ENCODE measurements around the gene HSDL2. TPM values are rescaled to one million over a fixed set of nuclear protein-coding genes. Genes with fewer than 3 reads are reported as not detected.
A peak's percentile ranks its signal among the peaks of the same experiment; 100 is the strongest.
"Not testable (repeated sequence)": the region's sequence is repeated elsewhere in the genome, so short reads cannot be mapped to it uniquely, and the experiment has no call there.

HSDL2 gene
- polyA plus RNA-seq, 3 donors: 6.4 to 34.8 (median 26.9) TPM

- Histone ChIP-seq H3K4me1 (ENCODE audit: control insufficient read depth in 1 of 2, insufficient read depth in 2 of 2, low read length in 2 of 2) (peaks cover 20 to 30% of the 10 kb centered on the region in 2 donors), H2AFZ (ENCODE audit: insufficient read depth, low read depth, low read length, poor library complexity, severe bottlenecking) (peak overlapping the region; percentile 33), H3K9ac (ENCODE audit: insufficient read depth, low read length, poor library complexity, severe bottlenecking) (no peak overlapping the region), H3K27ac (ENCODE audit: low read depth in 1 of 2, low read length in 2 of 2) (peak overlapping the region; percentile 0 to 63), H3K79me2 (ENCODE audit: insufficient read depth, low read length) (peaks cover 57% of the 10 kb centered on the region), H3K4me2 (replicated peaks; ENCODE audit: extremely low read depth, low read length, poor library complexity, severe bottlenecking) (peak overlapping the region; percentile 26), H3K27me3 (ENCODE audit: control insufficient read depth in 2 of 2, insufficient read depth in 2 of 2, low read length in 2 of 2) (no peaks in the 10 kb centered on the region), H4K20me1 (ENCODE audit: insufficient read depth, low read length) (no peaks in the 10 kb centered on the region), H3K36me3 (replicated peaks in 1 of 2; ENCODE audit: control insufficient read depth in 1 of 2, insufficient read depth in 2 of 2, low read length in 2 of 2) (peaks cover 0 to 6% of the 10 kb centered on the region in 2 donors), H3K9me3 (replicated peaks in 1 of 2; ENCODE audit: control insufficient read depth in 1 of 2, insufficient read depth in 1 of 2, low read length in 2 of 2) (no peaks in the 10 kb centered on the region), H3K4me3 (replicated peaks in 1 of 3; ENCODE audit: low read depth in 2 of 3, low read length in 3 of 3) (no peak overlapping the region)
- Mint-ChIP-seq H3K27me3 (ENCODE audit: low read depth in 3 of 3) (no peaks in the 10 kb centered on the region), H3K9me3 (peaks cover 0 to 2% (median 0%) of the 10 kb centered on the region in 7 donors), H3K4me3 (no peak overlapping the region), H3K36me3 (peaks cover 5 to 18% of the 10 kb centered on the region in 2 donors), H3K4me1 (peaks cover 35% of the 10 kb centered on the region), H3K27ac (peak overlapping the region; percentile 70 to 91 (median 89))
- peak; percentile 62 to 74 (median 67) for DNase-seq
- intact Hi-C loops (cut with micrococcal nuclease): no loop called here
- no CpG with 5 or more reads among the region's 5 CpGs for WGBS (ENCODE audit: insufficient coverage)
- TF ChIP-seq CTCF (IDR thresholded peaks at IDR 0.05): no peak
Measured at GRCh38 chr9:112384690-112385089, 4.8 kb downstream of the HSDL2 start.

GRCh38 chr9:112387115-112387514 lies 7.2 kb downstream of the HSDL2 start:
- Histone ChIP-seq H3K4me1 (ENCODE audit: control insufficient read depth in 1 of 2, insufficient read depth in 2 of 2, low read length in 2 of 2) (peaks cover 13 to 18% of the 10 kb centered on the region in 2 donors), H3K4me2 (replicated peaks; ENCODE audit: extremely low read depth, low read length, poor library complexity, severe bottlenecking) (no peak overlapping the region), H3K4me3 (replicated peaks in 1 of 3; ENCODE audit: low read depth in 2 of 3, low read length in 3 of 3) (no peak overlapping the region), H2AFZ (ENCODE audit: insufficient read depth, low read depth, low read length, poor library complexity, severe bottlenecking) (no peak overlapping the region), H3K79me2 (ENCODE audit: insufficient read depth, low read length) (peaks cover 36% of the 10 kb centered on the region), H3K9ac (ENCODE audit: insufficient read depth, low read length, poor library complexity, severe bottlenecking) (no peak overlapping the region), H3K9me3 (replicated peaks in 1 of 2; ENCODE audit: control insufficient read depth in 1 of 2, insufficient read depth in 1 of 2, low read length in 2 of 2) (no peaks in the 10 kb centered on the region), H3K27me3 (ENCODE audit: control insufficient read depth in 2 of 2, insufficient read depth in 2 of 2, low read length in 2 of 2) (no peaks in the 10 kb centered on the region), H3K27ac (ENCODE audit: low read depth in 1 of 2, low read length in 2 of 2) (no peak overlapping the region), H3K36me3 (replicated peaks in 1 of 2; ENCODE audit: control insufficient read depth in 1 of 2, insufficient read depth in 2 of 2, low read length in 2 of 2) (peaks cover 0 to 6% of the 10 kb centered on the region in 2 donors), H4K20me1 (ENCODE audit: insufficient read depth, low read length) (no peaks in the 10 kb centered on the region)
- Mint-ChIP-seq H3K27ac (no peak overlapping the region), H3K36me3 (peaks cover 5 to 12% of the 10 kb centered on the region in 2 donors), H3K4me1 (peaks cover 21% of the 10 kb centered on the region), H3K9me3 (peaks cover 0 to 4% (median 0%) of the 10 kb centered on the region in 7 donors), H3K27me3 (ENCODE audit: low read depth in 3 of 3) (no peaks in the 10 kb centered on the region), H3K4me3 (no peak overlapping the region)
- TF ChIP-seq CTCF (IDR thresholded peaks at IDR 0.05): no peak
- intact Hi-C loops (cut with micrococcal nuclease): no loop called here
- WGBS (ENCODE audit: insufficient coverage): no CpG with 5 or more reads among the region's 3 CpGs
- DNase-seq: no peak

- DNase-seq; H3K9me3 Mint-ChIP-seq; H3K27ac ChIP-seq (ENCODE audit: low read depth in 1 of 2, low read length in 2 of 2); H3K36me3 ChIP-seq (replicated peaks in 1 of 2; ENCODE audit: control insufficient read depth in 1 of 2, insufficient read depth in 2 of 2, low read length in 2 of 2); H3K27me3 ChIP-seq (ENCODE audit: control insufficient read depth in 2 of 2, insufficient read depth in 2 of 2, low read length in 2 of 2); intact Hi-C loops (cut with micrococcal nuclease); H3K27ac Mint-ChIP-seq; H3K4me3 Mint-ChIP-seq; H4K20me1 ChIP-seq (ENCODE audit: insufficient read depth, low read length); H3K4me3 ChIP-seq (replicated peaks in 1 of 3; ENCODE audit: low read depth in 2 of 3, low read length in 3 of 3); H3K4me2 ChIP-seq (replicated peaks; ENCODE audit: extremely low read depth, low read length, poor library complexity, severe bottlenecking); H3K9ac ChIP-seq (ENCODE audit: insufficient read depth, low read length, poor library complexity, severe bottlenecking); H3K9me3 ChIP-seq (replicated peaks in 1 of 2; ENCODE audit: control insufficient read depth in 1 of 2, insufficient read depth in 1 of 2, low read length in 2 of 2); H2AFZ ChIP-seq (ENCODE audit: insufficient read depth, low read depth, low read length, poor library complexity, severe bottlenecking); H3K4me1 Mint-ChIP-seq; H3K27me3 Mint-ChIP-seq (ENCODE audit: low read depth in 3 of 3); H3K4me1 ChIP-seq (ENCODE audit: control insufficient read depth in 1 of 2, insufficient read depth in 2 of 2, low read length in 2 of 2): not testable (repeated sequence)
- H3K79me2 ChIP-seq (ENCODE audit: insufficient read depth, low read length): peaks cover 15% of the 10 kb centered on the region
- peaks cover 7 to 28% of the 10 kb centered on the region in 2 donors for H3K36me3 Mint-ChIP-seq
- no CpG with 5 or more reads among the region's 3 CpGs for WGBS (ENCODE audit: insufficient coverage)
Measured at GRCh38 chr9:112389897-112390296, 10.0 kb downstream of the HSDL2 start.

All from CD14-positive monocyte (primary cell).